ENCODE data around the gene PLS1. TPM values are rescaled to one million over a fixed set of nuclear protein-coding genes. Genes with fewer than 3 reads are reported as not detected.

Gene PLS1
- total RNA-seq, 1 experiment from 2014 or later = 36.1 TPM

DNA sequence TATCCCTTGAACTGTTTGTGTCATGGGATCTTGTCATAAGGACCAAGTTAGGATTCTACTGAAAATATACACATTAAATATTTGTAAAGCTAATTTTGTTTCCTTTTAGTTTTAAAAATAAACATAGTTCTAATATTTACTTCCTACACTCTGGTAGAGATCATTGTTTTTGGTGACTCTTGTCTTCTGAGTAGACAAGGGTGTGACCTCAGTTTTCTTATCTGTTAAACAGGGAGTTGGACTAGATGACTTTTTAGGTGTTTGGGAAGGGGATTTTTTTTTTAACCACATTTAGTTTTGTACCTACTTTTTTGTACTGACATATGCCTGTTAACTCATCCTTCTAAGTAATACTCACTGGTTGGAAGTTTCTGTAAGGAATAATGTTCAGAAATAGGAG, 30.8 kb downstream of the PLS1 start:
- BruUV-seq (replicated peaks) = no TSS peak
- POLR2A ChIA-PET = no interaction called here
- Histone ChIP-seq H3K27ac (ENCODE audit: low read length) (no peak overlapping the region), H3K27me3 (ENCODE audit: control insufficient read depth, insufficient read depth, low read length) (no peaks in the 10 kb centered on the region), H3K4me1 (ENCODE audit: control insufficient read depth, insufficient read depth, low read length) (no peaks in the 10 kb centered on the region), H3K4me3 (ENCODE audit: low read depth in 2 of 2, low read length in 2 of 2) (no peak overlapping the region), H3K9me3 (ENCODE audit: control insufficient read depth, insufficient read depth, low read depth, low read length) (no peaks in the 10 kb centered on the region), H3K36me3 (ENCODE audit: control insufficient read depth, insufficient read depth, low read length) (no peaks in the 10 kb centered on the region)
- TF ChIP-seq REST (IDR thresholded peaks at IDR 0.05; ENCODE audit: insufficient read depth in 1 of 2, low read depth in 2 of 2, low read length in 1 of 2) (no peak), POLR2AphosphoS5 (IDR thresholded peaks at IDR 0.05; ENCODE audit: low read depth, low read length) (no peak), CTCF (IDR thresholded peaks at IDR 0.05) (no peak), TCF7L2 (IDR thresholded peaks at IDR 0.05; ENCODE audit: low read depth, low read length) (no peak), SIN3A (IDR thresholded peaks at IDR 0.05; ENCODE audit: borderline replicate concordance, insufficient read depth, low read depth, low read length) (no peak)
- ATAC-seq (no peak), DNase-seq (ENCODE audit: low read depth, low spot score) (no peak)
- in situ Hi-C loops (cut with HindIII; ENCODE audit: low pct_unique_long_range_greater_than_20kb, low sequenced_read_pairs) = no loop called here
- intact Hi-C loops (cut with micrococcal nuclease; ENCODE audit: unreplicated experiment) = no loop called here
- CTCF ChIA-PET = interaction anchor here (0.6 kb wide), 1 partner anchor 345 kb away, joined by 3 read pairs; no protein-coding TSS in a partner anchor

GRCh38 chr3:142628801-142629200, 32.6 kb downstream of the PLS1 start:
- H3K36me3 ChIP-seq (ENCODE audit: control insufficient read depth, insufficient read depth, low read length) = no peaks in the 10 kb centered on the region
- CTCF ChIA-PET = interaction anchor here (0.6 kb wide), 1 partner anchor 389 kb away, joined by 3 read pairs; no protein-coding TSS in a partner anchor
- no peaks in the 10 kb centered on the region for H3K4me1 ChIP-seq (ENCODE audit: control insufficient read depth, insufficient read depth, low read length)
- intact Hi-C loops (cut with micrococcal nuclease; ENCODE audit: unreplicated experiment) (no loop called here), in situ Hi-C loops (cut with HindIII; ENCODE audit: low pct_unique_long_range_greater_than_20kb, low sequenced_read_pairs) (no loop called here)
- H3K4me3 ChIP-seq (ENCODE audit: low read depth in 2 of 2, low read length in 2 of 2) = no peak overlapping the region
- H3K9me3 ChIP-seq (ENCODE audit: control insufficient read depth, insufficient read depth, low read depth, low read length) = no peaks in the 10 kb centered on the region
- BruUV-seq (replicated peaks) = no TSS peak
- no peak for TF ChIP-seq REST (IDR thresholded peaks at IDR 0.05; ENCODE audit: insufficient read depth in 1 of 2, low read depth in 2 of 2, low read length in 1 of 2)
- TF ChIP-seq TCF7L2 (IDR thresholded peaks at IDR 0.05; ENCODE audit: low read depth, low read length) = no peak
- no peak for TF ChIP-seq SIN3A (IDR thresholded peaks at IDR 0.05; ENCODE audit: borderline replicate concordance, insufficient read depth, low read depth, low read length)
- TF ChIP-seq POLR2AphosphoS5 (IDR thresholded peaks at IDR 0.05; ENCODE audit: low read depth, low read length) = no peak
- TF ChIP-seq CTCF (IDR thresholded peaks at IDR 0.05) = no peak
- no peaks in the 10 kb centered on the region for H3K27me3 ChIP-seq (ENCODE audit: control insufficient read depth, insufficient read depth, low read length)
- DNase-seq (ENCODE audit: low read depth, low spot score) = no peak
- ATAC-seq = no peak
- POLR2A ChIA-PET = no interaction called here
- H3K27ac ChIP-seq (ENCODE audit: low read length) = no peak overlapping the region
